NCI-H2196 treated with DMSO at 0.1 percent for 48 hours (cell line): ENCODE data around the gene OMD.

Source experiments
- DNase-seq: peaks from one replicate; lab custom pipeline; 2025; ENCODE audit not compliant: unreplicated experiment; lab: John Stamatoyannopoulos, UW

Gene OMD

GRCh38 chr9:92424340-92424739, at the start of gene OMD:
OMD (minus strand) TSS chr9:92424471; CDS start chr9:92417558, 6,913 bp downstream.
- no peak for DNase-seq

- DNase-seq, result no peak
Observed at GRCh38 chr9:92468206-92468605, 43.9 kb upstream of the OMD start.

GRCh38 chr9:92467511-92467910, 43.2 kb upstream of the OMD start:
- no peak for DNase-seq

GRCh38 chr9:92467041-92467440, 42.8 kb upstream of the OMD start:
- DNase-seq, result no peak

- DNase-seq, result no peak
Observed at GRCh38 chr9:92463984-92464383, 39.7 kb upstream of the OMD start.

GRCh38 chr9:92463387-92463786, 39.1 kb upstream of the OMD start:
- DNase-seq, result no peak

GRCh38 chr9:92457576-92457975, 33.3 kb upstream of the OMD start:
- no peak for DNase-seq

GRCh38 chr9:92455217-92455616, 30.9 kb upstream of the OMD start:
- DNase-seq, result no peak

GRCh38 chr9:92446536-92446935, 22.3 kb upstream of the OMD start:
- DNase-seq, result no peak

- DNase-seq, result no peak
Observed at GRCh38 chr9:92444841-92445240, 20.6 kb upstream of the OMD start.

- DNase-seq, result no peak
Observed at GRCh38 chr9:92440751-92441046, 16.4 kb upstream of the OMD start.

GRCh38 chr9:92439921-92440750, 15.9 kb upstream of the OMD start:
- no peak for DNase-seq

- no peak for DNase-seq
Observed at GRCh38 chr9:92438900-92439526, 14.7 kb upstream of the OMD start.

GRCh38 chr9:92435263-92435662, 11.0 kb upstream of the OMD start:
- DNase-seq, result no peak

GRCh38 chr9:92432972-92433548, 8.8 kb upstream of the OMD start:
- DNase-seq, result no peak

- no peak for DNase-seq
Observed at GRCh38 chr9:92432350-92432749, 8.1 kb upstream of the OMD start.

GRCh38 chr9:92429836-92430235, 5.6 kb upstream of the OMD start:
- DNase-seq, result no peak

- no peak for DNase-seq
Observed at GRCh38 chr9:92426501-92427145, 2.4 kb upstream of the OMD start.

- DNase-seq, result no peak
Observed at GRCh38 chr9:92425474-92425873, 1.2 kb upstream of the OMD start.

GRCh38 chr9:92423612-92424011, 659 bp downstream of the OMD start:
- no peak for DNase-seq

- no peak for DNase-seq
Observed at GRCh38 chr9:92422611-92423338, 1.5 kb downstream of the OMD start.
